Placental pericyte (primary cell): ENCODE measurements around the gene CD151. TPM values are rescaled to one million over a fixed set of nuclear protein-coding genes. Genes with fewer than 3 reads are reported as not detected.

ENCODE experiments used
- small RNA-seq: library from RNA; depleted of rRNA; stranded (forward); fragments of <200 nt; gene quantifications from one replicate; pipeline ENCODE3, GENCODE V24; 2012; ENCODE audit warnings: low replicate concordance
- total RNA-seq: library from RNA; depleted of rRNA; stranded (reverse); fragments of >200 nt; gene quantifications from 2 replicates; pipeline ENCODE4 v1.2.3, GENCODE V29; 2012

CD151 gene
- total RNA-seq = 283 and 431 TPM in 2 replicates

DNA sequence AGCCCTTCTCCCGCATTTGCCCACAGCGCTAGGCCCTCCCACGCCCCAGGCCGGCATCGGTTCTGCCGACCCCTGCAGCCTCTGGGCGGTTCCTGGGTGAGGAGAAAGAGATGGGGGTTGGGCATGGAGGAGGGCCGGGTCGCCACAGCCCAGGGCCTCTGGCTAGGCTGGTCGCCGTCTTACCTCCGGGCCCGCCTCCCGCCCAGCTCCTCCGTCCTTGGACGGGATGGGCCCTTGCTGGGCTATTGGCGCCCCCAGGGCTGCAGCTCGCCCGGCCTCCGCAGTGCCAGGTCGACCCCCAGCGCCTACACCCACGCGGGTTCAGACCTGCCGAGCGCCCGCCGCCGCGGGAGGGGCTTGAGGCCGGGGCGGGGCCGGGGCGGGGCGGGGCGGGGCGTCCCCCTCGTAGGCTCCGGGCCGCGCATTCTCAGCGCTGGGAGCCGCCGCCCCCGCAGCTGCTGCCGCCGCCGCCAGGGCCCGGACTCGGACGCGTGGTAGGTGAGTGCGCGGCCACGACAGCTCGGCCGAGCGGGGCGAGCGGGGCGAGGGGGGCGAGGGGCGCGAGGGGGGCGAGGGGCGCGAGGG is at the start of gene CD151:
CD151 (plus strand) TSS at position 424 of the 585 bp plus-strand sequence. CDS start 3,118 bp downstream, outside the sequence.

DNA sequence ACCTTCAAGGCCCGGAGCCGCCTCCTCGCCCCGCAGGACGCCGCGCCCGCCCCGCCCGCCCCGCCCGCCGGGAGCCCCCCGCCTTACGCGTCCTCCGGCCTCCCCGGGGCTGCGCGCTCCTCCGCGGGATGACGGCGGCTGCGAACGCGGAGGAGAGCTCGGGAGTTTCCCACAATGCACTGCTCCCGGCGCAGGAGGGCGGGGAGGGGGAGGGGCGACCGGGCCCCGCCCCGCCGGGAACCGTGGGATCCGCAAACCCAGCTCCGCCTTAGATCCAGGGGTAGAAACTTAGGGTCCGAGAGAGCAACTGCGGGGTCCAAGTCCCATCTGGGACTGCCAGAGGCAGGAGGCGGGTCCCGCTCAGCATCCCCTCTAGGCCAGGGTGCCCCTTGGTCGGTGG is 42.8 kb upstream of the CD151 start, which contains the start of gene CEND1:
CEND1 (minus strand) TSS at position 148 of the 400 bp plus-strand sequence. CDS start 1,514 bp downstream, outside the sequence.

DNA sequence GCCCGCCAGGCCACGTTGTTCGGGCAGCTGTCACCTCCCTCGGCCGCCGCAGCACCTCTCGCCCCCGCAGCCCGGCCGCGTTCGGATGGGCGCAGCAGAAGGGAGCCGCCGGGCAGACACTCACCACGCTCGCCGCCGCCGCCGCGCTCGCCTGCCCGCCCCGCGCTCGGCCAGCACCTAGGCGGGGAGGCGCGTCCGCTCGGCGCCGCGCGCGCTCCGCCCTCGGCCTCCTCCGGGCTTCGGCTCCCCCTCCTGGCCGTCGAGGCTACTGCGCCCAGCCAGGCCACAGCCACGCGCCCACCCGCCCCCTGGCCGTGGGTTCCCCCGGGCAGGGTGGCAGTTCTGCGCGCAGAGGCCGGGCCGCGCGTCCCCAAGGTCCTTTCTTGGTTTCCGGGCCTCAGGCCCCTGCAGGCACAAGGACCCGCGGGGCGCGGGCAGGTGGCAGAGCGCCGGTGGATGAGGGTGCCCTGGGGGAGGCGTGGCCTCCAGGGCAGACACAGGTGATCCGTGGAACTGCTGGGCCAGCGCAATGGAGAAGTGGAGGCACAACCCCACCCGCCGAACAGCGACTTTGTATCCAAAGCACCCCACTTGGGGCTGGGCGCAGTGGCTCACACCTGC is 34.5 kb upstream of the CD151 start, which contains the start of gene SLC25A22:
SLC25A22 (minus strand) TSS at position 189 of the 621 bp plus-strand sequence. CDS start 3,275 bp downstream, outside the sequence.

DNA sequence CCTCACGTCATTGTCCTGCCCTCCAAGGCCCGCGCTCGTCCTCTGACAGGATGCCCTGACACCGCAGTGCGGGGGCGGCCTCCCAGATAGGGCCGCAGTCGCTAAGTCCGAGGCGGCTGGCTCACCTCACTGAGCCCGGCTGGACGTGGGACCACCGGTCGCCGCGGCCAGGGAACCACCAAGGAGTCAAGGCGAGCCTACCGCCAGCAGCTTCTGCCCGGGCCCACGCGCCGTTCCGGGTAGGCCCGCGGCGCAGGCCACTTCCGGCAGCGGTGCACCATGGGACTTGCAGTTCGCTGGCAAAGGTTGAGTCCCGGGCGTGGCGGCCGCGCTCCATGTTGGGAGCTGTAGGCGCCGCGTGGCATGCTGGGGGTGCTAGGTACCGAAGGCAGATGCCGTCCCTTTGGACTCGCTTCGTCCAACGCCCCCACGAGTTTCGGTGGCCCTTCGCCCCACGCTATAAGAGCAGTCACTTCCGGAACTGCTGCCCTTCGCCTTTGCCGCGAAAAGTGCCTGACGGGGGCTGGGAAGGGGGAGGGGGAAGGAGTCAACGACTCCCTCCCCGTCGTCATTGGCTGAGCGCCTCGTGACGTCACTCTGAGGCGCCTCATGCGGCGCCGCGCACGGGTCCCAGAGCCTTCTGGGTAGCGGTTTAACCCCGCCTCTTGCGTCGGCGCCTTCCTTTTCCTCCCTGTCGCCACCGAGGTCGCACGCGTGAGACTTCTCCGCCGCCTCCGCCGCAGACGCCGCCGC is 23.3 kb upstream of the CD151 start, which contains the start of gene RPLP2:
RPLP2 (plus strand) TSS at position 681 of the 753 bp plus-strand sequence. CDS start 268 bp downstream, outside the sequence.

DNA sequence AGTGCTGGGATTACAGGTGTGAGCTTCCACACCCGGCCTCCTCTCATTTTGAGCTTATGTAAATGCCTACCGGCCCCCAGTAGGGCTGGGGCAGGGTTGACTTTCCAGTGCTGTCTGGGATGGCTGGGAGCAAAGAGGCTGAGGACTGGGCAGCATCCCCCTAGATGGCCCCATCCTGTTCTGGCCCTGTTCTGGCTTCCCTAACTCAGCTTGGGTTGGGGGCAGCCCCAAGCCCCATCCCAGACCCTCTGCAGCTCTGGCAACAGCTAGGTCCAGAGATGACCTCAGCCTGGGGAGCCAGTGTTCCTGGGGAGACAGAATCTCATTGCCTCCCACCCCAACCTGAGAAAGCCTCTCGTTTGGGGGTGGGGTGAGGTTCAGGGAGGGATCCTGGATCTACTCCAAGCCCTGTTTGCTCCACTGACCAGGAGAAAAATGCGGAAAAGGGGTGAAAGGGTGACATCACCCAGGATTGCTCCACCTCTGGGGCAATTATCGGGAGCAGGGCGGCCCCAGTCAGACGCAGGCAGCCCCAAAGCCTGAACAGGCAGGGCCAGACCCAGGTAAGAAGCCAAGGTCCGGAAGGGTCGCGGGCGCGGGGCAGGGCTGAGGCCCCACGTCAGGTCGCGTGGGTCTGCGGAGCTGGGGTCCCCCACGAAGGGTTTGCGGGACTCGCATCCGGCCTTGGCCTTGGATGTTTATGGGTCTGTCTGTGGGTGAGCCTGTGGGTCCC is 14.2 kb upstream of the CD151 start, which contains the start of gene PNPLA2:
PNPLA2 (plus strand) TSS at position 519 of the 733 bp plus-strand sequence. CDS start 805 bp downstream, outside the sequence.

DNA sequence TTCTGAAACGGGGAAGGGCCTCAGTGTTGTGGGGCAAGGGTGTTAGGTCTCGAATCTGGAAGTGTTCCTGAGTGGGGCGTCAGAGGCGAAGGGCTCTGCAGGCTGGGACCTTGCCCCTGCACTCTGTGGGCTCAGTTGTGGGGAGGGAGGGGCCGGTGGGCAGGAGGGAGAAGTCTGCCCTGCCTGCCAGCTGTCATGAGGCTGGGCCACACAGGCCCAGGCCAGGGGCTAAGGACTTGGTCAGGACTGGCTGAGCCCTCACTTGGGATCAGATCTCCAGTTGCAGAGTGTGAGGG is 4.9 kb upstream of the CD151 start, which contains the start of gene CRACR2B:
CRACR2B (plus strand) TSS at position 23 of the 296 bp plus-strand sequence. CDS start 689 bp downstream, outside the sequence.

DNA sequence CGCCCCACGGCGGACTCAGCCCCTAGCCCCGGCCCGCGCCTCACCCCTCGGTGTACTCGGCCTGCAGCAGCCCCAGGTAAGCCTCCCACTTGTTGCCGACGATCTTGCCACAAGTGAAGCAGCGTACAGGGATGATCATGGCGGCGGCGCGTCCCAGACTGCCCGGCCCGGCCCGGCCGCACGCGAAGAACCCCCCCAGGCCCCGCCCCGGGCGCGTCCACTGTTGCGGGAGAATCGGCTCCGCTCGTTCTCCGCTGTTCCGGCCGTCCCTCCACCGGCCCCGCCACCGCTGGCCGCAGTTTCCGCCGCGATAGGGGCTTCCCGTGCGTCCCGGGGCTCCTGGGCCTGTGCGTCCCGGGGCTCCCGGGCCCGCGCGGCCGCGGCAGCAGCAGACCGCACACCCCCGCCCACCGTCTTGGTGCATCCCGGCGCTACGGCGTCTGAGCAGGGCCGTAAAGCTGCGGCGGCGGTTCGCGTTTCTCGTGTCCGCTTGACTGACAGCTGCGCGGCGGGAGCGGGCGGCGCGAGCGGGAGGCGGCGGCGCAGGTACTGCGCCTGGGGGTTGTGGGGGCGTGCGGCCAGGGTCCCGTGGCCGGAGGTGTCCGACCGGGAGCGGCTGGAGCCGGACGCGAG is 9.7 kb downstream of the CD151 start, which contains the start of the genes POLR2L and TSPAN4:
POLR2L (minus strand) TSS at position 160 of the 633 bp plus-strand sequence; CDS start at position 139, 21 bp downstream.
TSPAN4 (plus strand) TSS at position 483 of the 633 bp plus-strand sequence. CDS start 7,453 bp downstream, outside the sequence.

Small RNA genes lying within 50 kb of the gene (small RNA-seq; reads per million reads assigned to genes)
- gene SNORA52 = not detected

Other genes starting within 250 kb of the CD151 start
- gene IRF7, start 217.0 kb upstream of the CD151 start, total RNA-seq = 9.3 and 17.9 TPM in 2 replicates
- not detected in 2 replicates for gene CDHR5, start 208.0 kb upstream of the CD151 start, total RNA-seq
- gene SCT, start 205.8 kb upstream of the CD151 start, total RNA-seq = not detected in 2 replicates
- gene DRD4, start 195.7 kb upstream of the CD151 start, total RNA-seq = 0.22 TPM in 1 of 2 replicates, not detected in the other
- 29.1 and 39.2 TPM in 2 replicates for gene DEAF1, start 137.7 kb upstream of the CD151 start, total RNA-seq
- gene TMEM80, start 137.1 kb upstream of the CD151 start, total RNA-seq = 7.0 and 14.6 TPM in 2 replicates
- 51.4 and 51.7 TPM in 2 replicates for gene EPS8L2, start 126.7 kb upstream of the CD151 start, total RNA-seq
- gene TALDO1, start 85.5 kb upstream of the CD151 start, total RNA-seq = 213 and 250 TPM in 2 replicates
- 39.9 and 53.8 TPM in 2 replicates for gene GATD1, start 55.5 kb upstream of the CD151 start, total RNA-seq
- 0.22 and 1.4 TPM in 2 replicates for gene CEND1, start 42.9 kb upstream of the CD151 start, total RNA-seq
- gene SLC25A22, start 34.7 kb upstream of the CD151 start, total RNA-seq = 11.2 and 23.0 TPM in 2 replicates
- gene PIDD1, start 27.7 kb upstream of the CD151 start, total RNA-seq = 8.1 and 8.6 TPM in 2 replicates
- 123 and 310 TPM in 2 replicates for gene RPLP2, start 23.0 kb upstream of the CD151 start, total RNA-seq
- gene PNPLA2, start 14.0 kb upstream of the CD151 start, total RNA-seq = 24.9 and 51.9 TPM in 2 replicates
- gene CRACR2B, start 5.0 kb upstream of the CD151 start, total RNA-seq = 0.66 and 1.4 TPM in 2 replicates
- 55.6 and 107 TPM in 2 replicates for gene POLR2L, start 9.6 kb downstream of the CD151 start, total RNA-seq
- gene TSPAN4, start 9.9 kb downstream of the CD151 start, total RNA-seq = 186 and 224 TPM in 2 replicates
- gene CHID1, start 77.9 kb downstream of the CD151 start, total RNA-seq = 49.0 and 71.1 TPM in 2 replicates
- 49.9 and 61.4 TPM in 2 replicates for gene AP2A2, start 92.9 kb downstream of the CD151 start, total RNA-seq
- not detected in 2 replicates for gene MUC6, start 203.8 kb downstream of the CD151 start, total RNA-seq
- gene MUC2, start 241.9 kb downstream of the CD151 start, total RNA-seq = not detected in 2 replicates